ENCODE results near the gene ADTRP.

DNA sequence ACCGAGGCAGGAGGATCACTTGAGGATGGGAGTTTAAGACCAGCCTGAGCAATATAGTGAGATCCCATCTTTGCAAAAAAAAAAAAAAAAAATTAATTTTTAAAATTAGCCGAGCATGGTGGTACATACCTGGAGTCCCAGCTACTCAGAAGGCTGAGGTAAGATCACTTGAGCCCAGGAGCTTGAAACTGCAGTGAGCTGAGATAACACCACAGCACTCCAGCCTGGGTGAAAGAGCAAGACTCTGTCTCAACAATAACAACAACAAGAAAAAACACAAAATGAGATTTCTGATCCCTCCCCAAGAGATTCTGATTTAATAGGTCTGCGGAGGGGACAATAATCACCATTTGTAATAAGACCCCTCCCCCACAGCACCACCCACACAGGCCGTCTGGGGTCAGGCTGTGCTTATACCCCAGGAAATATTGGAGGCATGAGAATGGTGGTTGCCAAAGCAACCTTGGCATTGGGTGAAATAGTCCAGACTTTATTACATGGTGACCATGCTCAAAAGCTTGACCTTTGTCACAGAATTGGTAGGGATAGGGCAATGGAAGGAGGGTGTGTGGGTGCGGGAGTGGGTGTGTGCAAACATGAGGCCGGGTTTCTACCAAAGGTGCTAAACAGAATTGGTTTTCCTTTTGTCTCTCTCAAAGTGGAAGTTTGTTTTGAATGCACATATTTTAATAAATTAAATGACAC lies 24.4 kb upstream of the ADTRP start:
- TF ChIP-seq ZNF70 (CRISPR knock-in tag; IDR thresholded peaks at IDR 0.05) (no peak), ZC3H10 (CRISPR knock-in tag; IDR thresholded peaks at IDR 0.05) (no peak), ESRRG (CRISPR knock-in tag; IDR thresholded peaks at IDR 0.05) (no peak), RARB (CRISPR knock-in tag; IDR thresholded peaks at IDR 0.05) (no peak), ZFP30 (CRISPR knock-in tag; IDR thresholded peaks at IDR 0.05) (no peak), ZNF8 (CRISPR knock-in tag; IDR thresholded peaks at IDR 0.05) (no peak), GLIS3 (CRISPR knock-in tag; IDR thresholded peaks at IDR 0.05) (no peak), ARNTL (CRISPR knock-in tag; IDR thresholded peaks at IDR 0.05; ENCODE audit: borderline replicate concordance, low read depth) (no peak), OSR1 (CRISPR knock-in tag; IDR thresholded peaks at IDR 0.05) (no peak)
- TF ChIP-seq, protein P1, sequence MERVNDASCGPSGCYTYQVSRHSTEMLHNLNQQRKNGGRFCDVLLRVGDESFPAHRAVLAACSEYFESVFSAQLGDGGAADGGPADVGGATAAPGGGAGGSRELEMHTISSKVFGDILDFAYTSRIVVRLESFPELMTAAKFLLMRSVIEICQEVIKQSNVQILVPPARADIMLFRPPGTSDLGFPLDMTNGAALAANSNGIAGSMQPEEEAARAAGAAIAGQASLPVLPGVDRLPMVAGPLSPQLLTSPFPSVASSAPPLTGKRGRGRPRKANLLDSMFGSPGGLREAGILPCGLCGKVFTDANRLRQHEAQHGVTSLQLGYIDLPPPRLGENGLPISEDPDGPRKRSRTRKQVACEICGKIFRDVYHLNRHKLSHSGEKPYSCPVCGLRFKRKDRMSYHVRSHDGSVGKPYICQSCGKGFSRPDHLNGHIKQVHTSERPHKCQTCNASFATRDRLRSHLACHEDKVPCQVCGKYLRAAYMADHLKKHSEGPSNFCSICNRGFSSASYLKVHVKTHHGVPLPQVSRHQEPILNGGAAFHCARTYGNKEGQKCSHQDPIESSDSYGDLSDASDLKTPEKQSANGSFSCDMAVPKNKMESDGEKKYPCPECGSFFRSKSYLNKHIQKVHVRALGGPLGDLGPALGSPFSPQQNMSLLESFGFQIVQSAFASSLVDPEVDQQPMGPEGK (CRISPR knock-in tag; IDR thresholded peaks at IDR 0.05; ENCODE audit: borderline replicate concordance), result no peak

Data from SK-N-SH treated with all-trans-retinoic acid at 6 μM for 48 hours (cell line).